ENCODE data around the gene VENTX.

- TF ChIP-seq EP300 (IDR thresholded peaks at IDR 0.05) (no peak), CTCF (IDR thresholded peaks at IDR 0.05) (no peak)
Observed at GRCh38 chr10:133259602-133259989, 21.9 kb downstream of the VENTX start.
